ENCODE results near the gene TUBB6. TPM values are rescaled to one million over a fixed set of nuclear protein-coding genes. Genes with fewer than 3 reads are reported as not detected.

The TUBB6 gene
- total and polyA plus RNA-seq, 10 of the 15 experiments (the other 5 are each of a cell fraction or from before 2014, with no cell fraction given), result 27.4 to 262 (median 82.5) TPM

DNA sequence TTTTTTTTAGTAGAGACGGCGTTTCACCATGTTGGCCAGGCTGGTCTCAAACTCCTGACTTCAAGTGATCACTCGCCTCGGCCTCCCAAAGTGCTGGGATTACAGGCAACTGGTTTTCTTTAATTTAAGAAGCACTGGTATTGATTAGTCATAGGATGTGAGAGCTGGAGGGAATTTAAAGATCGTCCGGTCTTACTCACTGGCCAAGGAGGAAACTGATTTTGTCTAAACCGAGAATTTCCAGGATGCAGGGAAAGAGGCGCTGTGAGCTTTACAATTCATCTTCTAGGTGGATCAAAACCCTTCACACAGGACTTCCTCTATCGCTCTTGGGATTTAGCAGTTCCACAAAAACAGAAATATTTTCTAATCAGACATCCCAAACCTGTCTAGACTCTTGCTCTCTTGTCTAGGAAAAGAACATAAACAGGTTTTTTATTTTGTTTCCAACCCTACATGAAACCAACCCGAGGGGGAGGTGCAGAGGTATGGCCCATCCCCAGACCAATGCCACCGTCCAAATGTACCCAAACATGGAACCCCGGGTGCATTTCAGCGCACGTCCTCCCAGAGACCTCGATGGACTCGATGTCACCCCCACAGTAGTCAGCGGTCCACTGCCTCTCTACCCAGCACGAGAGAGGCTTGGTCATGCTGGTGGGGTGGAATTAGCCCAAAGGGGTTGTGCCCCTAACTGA is 12.5 kb upstream of the TUBB6 start:
- FAIRE-seq (no peak), ATAC-seq (no peak), DNase-seq (ENCODE audit: low read depth, low spot score) (no peak)
- Histone ChIP-seq H3K36me3 (ENCODE audit: control insufficient read depth in 2 of 2, insufficient read depth in 2 of 2, low read length in 1 of 2) (no peaks in the 10 kb centered on the region), H3K4me3 (no peak overlapping the region), H3K27ac (ENCODE audit: control insufficient read depth, insufficient read depth) (no peak overlapping the region), H2AFZ (ENCODE audit: control insufficient read depth, low read depth, low read length) (no peak overlapping the region), H3K27me3 (replicated peaks in 1 of 2; ENCODE audit: control insufficient read depth in 2 of 2, insufficient read depth in 2 of 2, low read length in 1 of 2) (no peaks in the 10 kb centered on the region), H3K9ac (ENCODE audit: control insufficient read depth, insufficient read depth, low read length) (no peak overlapping the region), H3K79me2 (ENCODE audit: control insufficient read depth, insufficient read depth, low read length) (no peaks in the 10 kb centered on the region), H3K4me1 (ENCODE audit: control insufficient read depth, insufficient read depth, low read length) (no peaks in the 10 kb centered on the region), H4K20me1 (ENCODE audit: control insufficient read depth, insufficient read depth) (no peaks in the 10 kb centered on the region), H3K4me2 (ENCODE audit: control insufficient read depth, insufficient read depth) (no peak overlapping the region), H3K9me3 (replicated peaks; ENCODE audit: control insufficient read depth, insufficient read depth, low read length) (no peaks in the 10 kb centered on the region)
- no peak for TF ChIP-seq SUPT20H (IDR thresholded peaks at IDR 0.05; ENCODE audit: borderline replicate concordance, control insufficient read depth, low read depth, low read length)
- TF ChIP-seq NR2C1 (IDR thresholded peaks at IDR 0.05), result no peak
- TF ChIP-seq NFXL1 (IDR thresholded peaks at IDR 0.05; ENCODE audit: borderline replicate concordance), result no peak
- TF ChIP-seq SREBF2 (IDR thresholded peaks at IDR 0.05; ENCODE audit: low read length), result no peak
- TF ChIP-seq EGR1 (IDR thresholded peaks at IDR 0.05; ENCODE audit: borderline replicate concordance in 1 of 2, low read depth in 2 of 2, low read length in 2 of 2), result no peak
- no peak for TF ChIP-seq FOXM1 (IDR thresholded peaks at IDR 0.05; ENCODE audit: low read depth, low read length)
- no peak for TF ChIP-seq ZBED1 (IDR thresholded peaks at IDR 0.05; ENCODE audit: borderline replicate concordance)
- WGBS (ENCODE audit: insufficient coverage, insufficient replicate concordance, low lambda C conversion rate, missing lambda C conversion rate), result 53% methylated on average over 16 of the region's 18 CpGs
- ChIA-PET RAD21 (ENCODE audit: unreplicated experiment) (no interaction called here), POLR2A (no interaction called here), SMC1A (ENCODE audit: uncharacterized antibody, unreplicated experiment) (no interaction called here), CTCF (no interaction called here)
- no TSS peak for BruUV-seq (replicated peaks)
- in situ Hi-C loops (cut with MboI), result no loop called here
- intact Hi-C loops (cut with micrococcal nuclease; ENCODE audit: unreplicated experiment), result no loop called here

DNA sequence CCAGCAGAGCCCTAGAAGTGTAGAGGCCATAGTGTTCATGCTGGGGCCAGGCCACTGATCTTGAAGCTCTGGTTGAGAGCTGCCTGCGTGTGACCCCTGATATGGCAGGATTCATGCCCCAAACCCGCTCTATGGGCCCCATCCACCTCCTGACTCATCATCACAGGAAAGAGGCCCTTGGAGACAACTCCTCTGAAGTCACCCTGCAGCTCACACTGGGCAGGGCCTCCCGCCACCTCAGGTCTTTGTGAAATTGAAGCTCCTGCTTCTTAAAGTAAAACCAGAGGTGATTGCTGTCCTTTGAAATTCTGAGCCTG is 12.0 kb upstream of the TUBB6 start:
- H3K79me2 ChIP-seq (ENCODE audit: control insufficient read depth, insufficient read depth, low read length), result no peaks in the 10 kb centered on the region
- ChIA-PET SMC1A (ENCODE audit: uncharacterized antibody, unreplicated experiment) (no interaction called here), RAD21 (ENCODE audit: unreplicated experiment) (no interaction called here), CTCF (no interaction called here), POLR2A (no interaction called here)
- no peak overlapping the region for H3K9ac ChIP-seq (ENCODE audit: control insufficient read depth, insufficient read depth, low read length)
- H3K4me2 ChIP-seq (ENCODE audit: control insufficient read depth, insufficient read depth), result no peak overlapping the region
- no peaks in the 10 kb centered on the region for H3K36me3 ChIP-seq (ENCODE audit: control insufficient read depth in 2 of 2, insufficient read depth in 2 of 2, low read length in 1 of 2)
- intact Hi-C loops (cut with micrococcal nuclease; ENCODE audit: unreplicated experiment) (no loop called here), in situ Hi-C loops (cut with MboI) (no loop called here)
- no peak overlapping the region for H2AFZ ChIP-seq (ENCODE audit: control insufficient read depth, low read depth, low read length)
- FAIRE-seq (no peak), ATAC-seq (no peak), DNase-seq (ENCODE audit: low read depth, low spot score) (no peak)
- no peaks in the 10 kb centered on the region for H3K9me3 ChIP-seq (replicated peaks; ENCODE audit: control insufficient read depth, insufficient read depth, low read length)
- BruUV-seq (replicated peaks), result no TSS peak
- no peaks in the 10 kb centered on the region for H3K4me1 ChIP-seq (ENCODE audit: control insufficient read depth, insufficient read depth, low read length)
- no peak overlapping the region for H3K4me3 ChIP-seq
- TF ChIP-seq RBBP5 (conservative IDR thresholded peaks at IDR 0.05) (no peak), PML (IDR thresholded peaks at IDR 0.05; ENCODE audit: low read length) (no peak)
- no peaks in the 10 kb centered on the region for H3K27me3 ChIP-seq (replicated peaks in 1 of 2; ENCODE audit: control insufficient read depth in 2 of 2, insufficient read depth in 2 of 2, low read length in 1 of 2)
- H3K27ac ChIP-seq (ENCODE audit: control insufficient read depth, insufficient read depth), result no peak overlapping the region
- WGBS (ENCODE audit: insufficient coverage, insufficient replicate concordance, low lambda C conversion rate, missing lambda C conversion rate), result 17% methylated on average over 3 of the region's 3 CpGs
- no peaks in the 10 kb centered on the region for H4K20me1 ChIP-seq (ENCODE audit: control insufficient read depth, insufficient read depth)
